GM23338 (cell line): ENCODE data around the gene TEX26. TPM values are rescaled to one million over a fixed set of nuclear protein-coding genes. Genes with fewer than 3 reads are reported as not detected.
A peak's percentile ranks its signal among the peaks of the same experiment; 100 is the strongest.

Experiments used
- ATAC-seq: fragments of 200-7000 bp; cut with Tn5 transposase; 3 replicates; pipeline ENCODE4 v1.9.1; 2020
- DNase-seq: peaks from one replicate; pipeline ENCODE4 v3.0.0-alpha.2; 2015; ENCODE audit warnings: low spot score
- H2AFZ ChIP-seq: fragments of 200-600 bp; sonication (generic); 2 replicates; pipeline ENCODE4 v1.8.0; 2016; ENCODE audit warnings: antibody characterized with exemption, mild to moderate bottlenecking, moderate library complexity
- H3F3A ChIP-seq: fragments of 200-600 bp; sonication (generic); replicated peaks from 2 replicates; pipeline ENCODE4 v1.8.0; 2017; ENCODE audit warnings: antibody characterized with exemption, mixed run types, low read depth
- H3K27ac ChIP-seq: fragments of 200-600 bp; sonication (generic); 2 replicates; pipeline ENCODE4 v1.6.1; 2016; ENCODE audit warnings: low read depth
- H3K27me3 ChIP-seq: fragments of 200-600 bp; sonication (generic); 2 replicates; pipeline ENCODE4 v1.8.0; 2016; ENCODE audit warnings: mild to moderate bottlenecking, mixed run types, moderate library complexity; ENCODE audit not compliant: insufficient read depth
- H3K36me3 ChIP-seq: fragments of 200-600 bp; sonication (generic); 2 replicates; pipeline ENCODE4 v1.8.0; 2016; ENCODE audit warnings: mild to moderate bottlenecking; ENCODE audit not compliant: insufficient read depth
- H3K4me1 ChIP-seq: fragments of 200-600 bp; sonication (generic); 2 replicates; pipeline ENCODE4 v1.8.0; 2016; ENCODE audit warnings: mild to moderate bottlenecking, moderate library complexity; ENCODE audit not compliant: insufficient read depth
- H3K4me2 ChIP-seq: fragments of 200-600 bp; sonication (generic); 2 replicates; pipeline ENCODE4 v1.7.1; 2017; ENCODE audit warnings: mixed run types
- H3K4me3 ChIP-seq: fragments of 200-600 bp; sonication (generic); 2 replicates; pipeline ENCODE4 v1.6.1; 2016; ENCODE audit warnings: mixed run types
- H3K79me2 ChIP-seq: fragments of 200-600 bp; sonication (generic); replicated peaks from 2 replicates; pipeline ENCODE4 v1.8.0; 2017; ENCODE audit warnings: mild to moderate bottlenecking; ENCODE audit not compliant: insufficient read depth
- H3K9me2 ChIP-seq: fragments of 200-600 bp; sonication (generic); 2 replicates; pipeline ENCODE4 v1.8.0; 2017; ENCODE audit not compliant: insufficient read depth
- H4K20me1 ChIP-seq: fragments of 200-600 bp; sonication (generic); replicated peaks from 2 replicates; pipeline ENCODE4 v1.8.0; 2017; ENCODE audit warnings: mild to moderate bottlenecking; ENCODE audit not compliant: insufficient read depth
- H3K27ac Mint-ChIP-seq: 2 replicates; pipeline ENCODE4 v1.8.0; 2020; ENCODE audit warnings: inconsistent platforms, mild to moderate bottlenecking, moderate library complexity, mixed read lengths
- H3K27me3 Mint-ChIP-seq: 3 replicates; pipeline ENCODE4 v1.8.0; 2022; ENCODE audit warnings: low read depth, mild to moderate bottlenecking, moderate library complexity, mixed read lengths, inconsistent platforms; ENCODE audit not compliant: insufficient read depth, poor library complexity
- H3K36me3 Mint-ChIP-seq: 3 replicates; pipeline ENCODE4 v1.8.0; 2021; ENCODE audit warnings: low read depth, mild to moderate bottlenecking, inconsistent platforms, moderate library complexity, mixed read lengths
- H3K4me1 Mint-ChIP-seq: 3 replicates; pipeline ENCODE4 v1.8.0; 2020; ENCODE audit warnings: mild to moderate bottlenecking, inconsistent platforms, mixed read lengths
- H3K4me3 Mint-ChIP-seq: 3 replicates; pipeline ENCODE4 v1.8.0; 2021; ENCODE audit warnings: moderate library complexity, mild to moderate bottlenecking, inconsistent platforms, mixed read lengths
- H3K9me3 Mint-ChIP-seq: 3 replicates; pipeline ENCODE4 v1.8.0; 2020; ENCODE audit warnings: moderate library complexity, mild to moderate bottlenecking, inconsistent platforms, mixed read lengths
- CREB1 ChIP-seq: fragments of 250-450 bp; sonication (Bioruptor Pico); IDR thresholded peaks from 2 replicates; pipeline ENCODE4 v1.5.0; 2020; ENCODE audit warnings: low read depth, mild to moderate bottlenecking, moderate library complexity
- CTCF ChIP-seq, 2 experiments: fragments of 200-600 bp in 1 of 2; sonication (generic) in 1 of 2; conservative IDR thresholded peaks; 2 replicates each; pipeline versions ENCODE4 v1.5.1 to v1.6.1; 2016 to 2017; ENCODE audit warnings: antibody characterized with exemption in 2 of 2, low read depth in 2 of 2, mild to moderate bottlenecking in 2 of 2, moderate library complexity in 1 of 2
- ETS1 ChIP-seq: IDR thresholded peaks from 2 replicates; pipeline ENCODE4 v1.6.1; 2016; ENCODE audit warnings: antibody characterized with exemption
- EZH2 ChIP-seq: fragments of 200-600 bp; sonication (generic); IDR thresholded peaks from one replicate; pipeline ENCODE4 v1.8.0; 2017; ENCODE audit warnings: antibody characterized with exemption, mild to moderate bottlenecking, low read depth; ENCODE audit not compliant: unreplicated experiment
- EZH2phosphoT487 ChIP-seq: fragments of 200-600 bp; sonication (generic); IDR thresholded peaks from one replicate; pipeline ENCODE4 v1.8.1; 2018; ENCODE audit warnings: antibody characterized with exemption; ENCODE audit not compliant: unreplicated experiment
- JUNB ChIP-seq: IDR thresholded peaks from one replicate; pipeline ENCODE4 v1.6.1; 2016; ENCODE audit warnings: antibody characterized with exemption; ENCODE audit not compliant: unreplicated experiment
- NANOG ChIP-seq: IDR thresholded peaks from 2 replicates; pipeline ENCODE4 v1.6.1; 2016; ENCODE audit warnings: antibody characterized with exemption, borderline replicate concordance
- POLR2AphosphoS5 ChIP-seq: IDR thresholded peaks from 2 replicates; pipeline ENCODE4 v1.6.1; 2016; ENCODE audit warnings: antibody characterized with exemption, low read depth
- REST ChIP-seq: IDR thresholded peaks from one replicate; pipeline ENCODE4 v1.6.1; 2018; ENCODE audit warnings: antibody characterized with exemption; ENCODE audit not compliant: unreplicated experiment
- STAT1 ChIP-seq: IDR thresholded peaks from one replicate; pipeline ENCODE4 v1.6.1; 2016; ENCODE audit warnings: antibody characterized with exemption; ENCODE audit not compliant: unreplicated experiment
- ZNF114 ChIP-seq: fragments of 250-450 bp; sonication (Bioruptor Pico); IDR thresholded peaks from 2 replicates; pipeline ENCODE4 v1.5.0; 2020; ENCODE audit warnings: mild to moderate bottlenecking, moderate library complexity
- ZNF331 ChIP-seq: fragments of 250-450 bp; sonication (Bioruptor Pico); IDR thresholded peaks from 2 replicates; pipeline ENCODE4 v1.5.0; 2020; ENCODE audit warnings: low read depth, mild to moderate bottlenecking, moderate library complexity
- ZNF462 ChIP-seq: fragments of 250-450 bp; sonication (Bioruptor Pico); IDR thresholded peaks from 2 replicates; pipeline ENCODE4 v1.5.0; 2020; ENCODE audit warnings: mild to moderate bottlenecking, moderate library complexity
- polyA plus RNA-seq: library from polyadenylated mRNA; unstranded; fragments of >200 nt; fragmentation: Nextera tagmentation; extraction: Ambion mirVana; gene quantifications from 2 replicates; pipeline ENCODE4 v1.2.1, GENCODE V29; 2016
- total RNA-seq: library from RNA; depleted of rRNA; stranded (reverse); fragments of >200 nt; shearing (Covaris generic); gene quantifications from 2 replicates; pipeline ENCODE4 v1.2.3, GENCODE V29; 2014

TEX26 gene
- total and polyA plus RNA-seq, 2 experiments from 2014 or later: not detected

GRCh38 chr13:30915691-30916541 is 16.5 kb upstream of the TEX26 start:
- Histone ChIP-seq H3K79me2 (no peaks in the 10 kb centered on the region), H3F3A (no peaks in the 10 kb centered on the region), H4K20me1 (no peaks in the 10 kb centered on the region), H3K27ac (no peak overlapping the region), H3K4me3 (no peak overlapping the region), H3K36me3 (no peaks in the 10 kb centered on the region), H2AFZ (0 out of 2 replicates have a peak overlapping the region, but pooled peaks have one; percentile 10), H3K4me2 (no peak overlapping the region), H3K4me1 (no peaks in the 10 kb centered on the region), H3K27me3 (no peaks in the 10 kb centered on the region), H3K9me2 (no peaks in the 10 kb centered on the region)
- ATAC-seq: no peak
- DNase-seq: no peak
- no peak overlapping the region for H3K4me3 Mint-ChIP-seq
- peaks cover 11% of the 10 kb centered on the region; the same call in 2 of the 3 replicates for H3K4me1 Mint-ChIP-seq
- TF ChIP-seq CREB1 (CRISPR knock-in tag): no peak
- TF ChIP-seq EZH2: no peak
- TF ChIP-seq STAT1: no peak
- TF ChIP-seq REST: no peak
- no peak for TF ChIP-seq POLR2AphosphoS5
- no peak for TF ChIP-seq ZNF331 (CRISPR knock-in tag)
- no peak for TF ChIP-seq NANOG
- TF ChIP-seq EZH2phosphoT487: no peak
- no peak for TF ChIP-seq ZNF462 (CRISPR knock-in tag)
- no peak for TF ChIP-seq JUNB
- no peak for TF ChIP-seq ETS1
- TF ChIP-seq ZNF114 (CRISPR knock-in tag): no peak
- no peak for TF ChIP-seq CTCF (conservative IDR thresholded peaks at IDR 0.05; ENCODE audit: low read depth in 2 of 2)
- no peak overlapping the region for H3K27ac Mint-ChIP-seq
- no peaks in the 10 kb centered on the region for H3K27me3 Mint-ChIP-seq
- H3K9me3 Mint-ChIP-seq: no peaks in the 10 kb centered on the region
- no peaks in the 10 kb centered on the region for H3K36me3 Mint-ChIP-seq
